Adrenal gland (tissue), 5 donors: ENCODE data around the gene ADAMTS17.

ENCODE experiments used
- POLR2A ChIP-seq, 2 donors: fragments of 450-650 bp; IDR thresholded peaks; one replicate each; pipeline ENCODE4 v1.6.1; 2017; ENCODE audit warnings: antibody characterized with exemption in 2 of 2, mild to moderate bottlenecking in 2 of 2, moderate library complexity in 1 of 2
- TF ChIP-seq, protein P1 (sequence below), 6 experiments: fragments of 450-650 bp in 4 of 6; fragments of 200-600 bp in 2 of 6; sonication (generic) in 1 of 6; IDR thresholded peaks; 1 replicate in 5 of 6; 2 replicates in 1 of 6; pipeline versions ENCODE4 v1.5.1 to v1.8.0; 2016 to 2021; ENCODE audit warnings: antibody characterized with exemption in 6 of 6, mild to moderate bottlenecking in 2 of 6, moderate library complexity in 1 of 6
- donor health status: DM: no; HTN: no; CAD: no.

DNA sequence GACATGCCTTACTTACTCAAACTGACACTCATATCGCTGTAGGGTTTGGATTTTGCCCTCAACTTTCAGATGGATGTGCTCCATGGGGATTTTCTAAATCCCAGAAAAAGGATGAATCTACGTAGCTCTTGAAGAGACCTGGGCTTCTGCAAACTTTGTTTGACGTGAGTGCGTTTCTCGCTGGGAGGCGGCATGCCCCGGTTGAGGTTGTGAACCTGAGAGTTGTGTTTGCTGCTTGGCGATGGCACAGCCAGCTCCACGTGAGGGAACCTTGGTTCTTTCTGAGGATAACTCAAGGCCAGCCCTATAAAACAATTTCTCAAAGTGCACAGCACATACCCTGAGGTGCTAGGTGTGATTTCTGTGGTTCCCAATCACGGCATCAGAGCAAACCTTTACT is 209.5 kb downstream of the ADAMTS17 start:
- TF ChIP-seq, protein P1, sequence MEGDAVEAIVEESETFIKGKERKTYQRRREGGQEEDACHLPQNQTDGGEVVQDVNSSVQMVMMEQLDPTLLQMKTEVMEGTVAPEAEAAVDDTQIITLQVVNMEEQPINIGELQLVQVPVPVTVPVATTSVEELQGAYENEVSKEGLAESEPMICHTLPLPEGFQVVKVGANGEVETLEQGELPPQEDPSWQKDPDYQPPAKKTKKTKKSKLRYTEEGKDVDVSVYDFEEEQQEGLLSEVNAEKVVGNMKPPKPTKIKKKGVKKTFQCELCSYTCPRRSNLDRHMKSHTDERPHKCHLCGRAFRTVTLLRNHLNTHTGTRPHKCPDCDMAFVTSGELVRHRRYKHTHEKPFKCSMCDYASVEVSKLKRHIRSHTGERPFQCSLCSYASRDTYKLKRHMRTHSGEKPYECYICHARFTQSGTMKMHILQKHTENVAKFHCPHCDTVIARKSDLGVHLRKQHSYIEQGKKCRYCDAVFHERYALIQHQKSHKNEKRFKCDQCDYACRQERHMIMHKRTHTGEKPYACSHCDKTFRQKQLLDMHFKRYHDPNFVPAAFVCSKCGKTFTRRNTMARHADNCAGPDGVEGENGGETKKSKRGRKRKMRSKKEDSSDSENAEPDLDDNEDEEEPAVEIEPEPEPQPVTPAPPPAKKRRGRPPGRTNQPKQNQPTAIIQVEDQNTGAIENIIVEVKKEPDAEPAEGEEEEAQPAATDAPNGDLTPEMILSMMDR (IDR thresholded peaks at IDR 0.05): no peak
- no peak for TF ChIP-seq POLR2A (IDR thresholded peaks at IDR 0.05)
